GM23338 (cell line): ENCODE data around the gene ARL5C.

Source experiments
- CREB1 ChIP-seq: fragments of 250-450 bp; sonication (Bioruptor Pico); IDR thresholded peaks from 2 replicates; pipeline ENCODE4 v1.5.0; 2020; ENCODE audit warnings: low read depth, mild to moderate bottlenecking, moderate library complexity
- CTCF ChIP-seq, 2 experiments: fragments of 200-600 bp in 1 of 2; sonication (generic) in 1 of 2; conservative IDR thresholded peaks; 2 replicates each; pipeline versions ENCODE4 v1.5.1 to v1.6.1; 2016 to 2017; ENCODE audit warnings: antibody characterized with exemption in 2 of 2, low read depth in 2 of 2, mild to moderate bottlenecking in 2 of 2, moderate library complexity in 1 of 2
- ETS1 ChIP-seq: IDR thresholded peaks from 2 replicates; pipeline ENCODE4 v1.6.1; 2016; ENCODE audit warnings: antibody characterized with exemption
- EZH2 ChIP-seq: fragments of 200-600 bp; sonication (generic); IDR thresholded peaks from one replicate; pipeline ENCODE4 v1.8.0; 2017; ENCODE audit warnings: antibody characterized with exemption, mild to moderate bottlenecking, low read depth; ENCODE audit not compliant: unreplicated experiment
- EZH2phosphoT487 ChIP-seq: fragments of 200-600 bp; sonication (generic); IDR thresholded peaks from one replicate; pipeline ENCODE4 v1.8.1; 2018; ENCODE audit warnings: antibody characterized with exemption; ENCODE audit not compliant: unreplicated experiment
- JUNB ChIP-seq: IDR thresholded peaks from one replicate; pipeline ENCODE4 v1.6.1; 2016; ENCODE audit warnings: antibody characterized with exemption; ENCODE audit not compliant: unreplicated experiment
- NANOG ChIP-seq: IDR thresholded peaks from 2 replicates; pipeline ENCODE4 v1.6.1; 2016; ENCODE audit warnings: antibody characterized with exemption, borderline replicate concordance
- POLR2AphosphoS5 ChIP-seq: IDR thresholded peaks from 2 replicates; pipeline ENCODE4 v1.6.1; 2016; ENCODE audit warnings: antibody characterized with exemption, low read depth
- REST ChIP-seq: IDR thresholded peaks from one replicate; pipeline ENCODE4 v1.6.1; 2018; ENCODE audit warnings: antibody characterized with exemption; ENCODE audit not compliant: unreplicated experiment
- STAT1 ChIP-seq: IDR thresholded peaks from one replicate; pipeline ENCODE4 v1.6.1; 2016; ENCODE audit warnings: antibody characterized with exemption; ENCODE audit not compliant: unreplicated experiment
- ZNF114 ChIP-seq: fragments of 250-450 bp; sonication (Bioruptor Pico); IDR thresholded peaks from 2 replicates; pipeline ENCODE4 v1.5.0; 2020; ENCODE audit warnings: mild to moderate bottlenecking, moderate library complexity
- ZNF331 ChIP-seq: fragments of 250-450 bp; sonication (Bioruptor Pico); IDR thresholded peaks from 2 replicates; pipeline ENCODE4 v1.5.0; 2020; ENCODE audit warnings: low read depth, mild to moderate bottlenecking, moderate library complexity
- ZNF462 ChIP-seq: fragments of 250-450 bp; sonication (Bioruptor Pico); IDR thresholded peaks from 2 replicates; pipeline ENCODE4 v1.5.0; 2020; ENCODE audit warnings: mild to moderate bottlenecking, moderate library complexity

- TF ChIP-seq CTCF (conservative IDR thresholded peaks at IDR 0.05; ENCODE audit: low read depth in 2 of 2): no peak
- TF ChIP-seq POLR2AphosphoS5: no peak
- TF ChIP-seq ETS1: no peak
- no peak for TF ChIP-seq ZNF462 (CRISPR knock-in tag)
- no peak for TF ChIP-seq EZH2
- TF ChIP-seq JUNB: no peak
- no peak for TF ChIP-seq EZH2phosphoT487
- no peak for TF ChIP-seq ZNF114 (CRISPR knock-in tag)
- no peak for TF ChIP-seq REST
- TF ChIP-seq ZNF331 (CRISPR knock-in tag): no peak
- TF ChIP-seq CREB1: no peak
- TF ChIP-seq STAT1: no peak
- TF ChIP-seq NANOG: no peak
Observed at GRCh38 chr17:39161962-39162361, 4.0 kb downstream of the ARL5C start.
